Uterus (tissue), 2 donors: Measurements from ENCODE around the gene SYNJ2.

Experiments used
- CTCF ChIP-seq, 4 experiments: fragments of 200-600 bp in 2 of 4; fragments of 450-650 bp in 2 of 4; sonication (generic) in 2 of 4; IDR thresholded peaks; one replicate each; pipeline ENCODE4 v1.5.1; 2016 to 2019; ENCODE audit warnings: antibody characterized with exemption in 4 of 4, mild to moderate bottlenecking in 2 of 4, moderate library complexity in 1 of 4
- POLR2A ChIP-seq, 2 donors: fragments of 450-650 bp; IDR thresholded peaks; one replicate each; pipeline ENCODE4 v1.6.1; 2016; ENCODE audit warnings: antibody characterized with exemption in 2 of 2, mild to moderate bottlenecking in 1 of 2, moderate library complexity in 1 of 2

DNA sequence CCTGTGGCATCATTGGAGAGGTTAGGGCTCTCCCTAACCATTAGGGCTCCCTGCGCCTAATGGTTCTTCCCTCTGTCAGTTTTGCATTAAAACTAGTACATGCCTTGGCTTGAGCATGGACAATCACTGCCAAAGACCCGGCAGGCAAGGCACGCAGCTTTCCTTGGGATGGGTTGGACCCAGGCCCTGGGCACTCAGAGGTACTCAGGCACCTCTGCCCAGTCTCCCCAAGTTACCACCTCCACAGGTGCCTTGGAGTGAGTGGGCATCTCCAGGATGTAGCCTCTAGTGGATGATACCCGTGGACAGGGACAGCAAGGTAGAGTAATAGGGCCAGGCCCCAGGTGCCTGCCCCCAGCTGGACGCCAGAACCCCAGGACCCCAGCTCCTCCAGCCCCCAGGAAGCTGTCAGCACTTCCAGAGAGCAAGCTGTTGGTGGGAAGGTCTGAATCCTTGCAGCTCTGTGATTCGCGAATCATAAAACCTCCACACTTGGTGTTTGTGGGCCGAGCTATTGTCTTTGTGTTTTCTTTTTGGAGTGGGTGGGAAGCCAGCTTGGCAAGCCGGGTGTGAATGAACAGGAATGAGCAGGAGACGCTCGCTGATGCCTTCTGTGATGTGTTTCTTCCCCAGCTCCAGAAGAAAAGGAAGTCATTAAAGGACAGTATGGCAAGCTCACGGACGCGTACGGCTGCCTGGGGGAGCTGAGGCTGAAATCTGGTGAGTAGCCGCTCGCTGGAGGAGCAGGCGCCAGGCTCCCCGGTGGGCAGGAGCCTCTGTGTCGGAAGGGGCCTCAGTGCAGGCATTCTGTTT, 35.1 kb downstream of the SYNJ2 start:
- TF ChIP-seq CTCF (IDR thresholded peaks at IDR 0.05) (no peak), POLR2A (IDR thresholded peaks at IDR 0.05) (no peak)
